HepG2 (cell line): ENCODE measurements around the gene SNX9. TPM values are rescaled to one million over a fixed set of nuclear protein-coding genes. Genes with fewer than 3 reads are reported as not detected.

Experiments used
- ASH2L ChIP-seq: fragments of 300-600, 200-600 bp; sonication (generic); IDR thresholded peaks from 2 replicates; pipeline ENCODE4 v1.7.0; 2017; ENCODE audit warnings: low read depth, mild to moderate bottlenecking, moderate library complexity, mixed read lengths, low read length; ENCODE audit not compliant: insufficient read length
- ATRX ChIP-seq: sonication (generic); formaldehyde crosslinking; IDR thresholded peaks from 2 replicates; pipeline ENCODE4 v1.4.0; 2020; ENCODE audit warnings: missing genetic modification reagents, borderline replicate concordance
- BCL3 ChIP-seq: sonication (generic); formaldehyde crosslinking; IDR thresholded peaks from 2 replicates; pipeline ENCODE4 v1.5.1; 2020; ENCODE audit warnings: mild to moderate bottlenecking, missing genetic modification reagents, moderate library complexity
- DDIT3 ChIP-seq: sonication (generic); formaldehyde crosslinking; IDR thresholded peaks from 2 replicates; pipeline ENCODE4 v1.4.0; 2020; ENCODE audit warnings: mild to moderate bottlenecking, missing genetic modification reagents
- HHEX ChIP-seq: IDR thresholded peaks from 2 replicates; pipeline ENCODE4 v1.6.1; 2016; ENCODE audit warnings: control low read depth
- HNF4A ChIP-seq: sonication (generic); formaldehyde crosslinking; IDR thresholded peaks from 2 replicates; pipeline ENCODE4 v1.4.0; 2020; ENCODE audit warnings: missing genetic modification reagents
- KDM1A ChIP-seq: IDR thresholded peaks from 2 replicates; pipeline ENCODE4 v1.6.1; 2016; ENCODE audit warnings: missing compliant biosample characterization
- MAX ChIP-seq: IDR thresholded peaks from 2 replicates; pipeline ENCODE4 v1.6.1; 2012; ENCODE audit warnings: inconsistent platforms
- NCOR1 ChIP-seq: fragments of 200-600 bp; sonication (generic); IDR thresholded peaks from 2 replicates; pipeline ENCODE4 v1.7.0; 2017; ENCODE audit warnings: antibody characterized with exemption, low read length, borderline replicate concordance
- RORA ChIP-seq: sonication (generic); formaldehyde crosslinking; IDR thresholded peaks from 2 replicates; pipeline ENCODE4 v1.5.0; 2020; ENCODE audit warnings: mild to moderate bottlenecking, missing genetic modification reagents, moderate library complexity
- SAFB2 ChIP-seq: sonication (generic); formaldehyde crosslinking; IDR thresholded peaks from 2 replicates; pipeline ENCODE4 v1.5.1; 2020; ENCODE audit warnings: missing genetic modification reagents, low read depth, mild to moderate bottlenecking, borderline replicate concordance
- ZBTB1 ChIP-seq: sonication (generic); formaldehyde crosslinking; IDR thresholded peaks from 2 replicates; pipeline ENCODE4 v1.4.0; 2020; ENCODE audit warnings: missing genetic modification reagents, borderline replicate concordance
- ZBTB2 ChIP-seq: sonication (generic); formaldehyde crosslinking; IDR thresholded peaks from 2 replicates; pipeline ENCODE4 v1.8.0; 2022; ENCODE audit warnings: low read depth, missing genetic modification reagents
- ZNF138 ChIP-seq: sonication (generic); formaldehyde crosslinking; IDR thresholded peaks from 2 replicates; pipeline ENCODE4 v1.5.0; 2020; ENCODE audit warnings: mild to moderate bottlenecking, low read depth, missing genetic modification reagents
- ZNF337 ChIP-seq: sonication (generic); formaldehyde crosslinking; IDR thresholded peaks from 2 replicates; pipeline ENCODE4 v1.5.1; 2020; ENCODE audit warnings: missing genetic modification reagents, low read depth, mild to moderate bottlenecking, borderline replicate concordance
- ZNF484 ChIP-seq: sonication (generic); formaldehyde crosslinking; IDR thresholded peaks from 2 replicates; pipeline ENCODE4 v1.5.1; 2020; ENCODE audit warnings: mild to moderate bottlenecking, low read depth, missing genetic modification reagents, borderline replicate concordance
- ZNF563 ChIP-seq: sonication (generic); formaldehyde crosslinking; IDR thresholded peaks from 2 replicates; pipeline ENCODE4 v1.8.0; 2022; ENCODE audit warnings: mild to moderate bottlenecking, moderate library complexity, missing genetic modification reagents
- ZNF615 ChIP-seq: sonication (generic); formaldehyde crosslinking; IDR thresholded peaks from 2 replicates; pipeline ENCODE4 v1.5.0; 2020; ENCODE audit warnings: mild to moderate bottlenecking, missing genetic modification reagents, borderline replicate concordance
- ZNF710 ChIP-seq: sonication (generic); formaldehyde crosslinking; IDR thresholded peaks from 2 replicates; pipeline ENCODE4 v1.5.0; 2020; ENCODE audit warnings: mild to moderate bottlenecking, missing genetic modification reagents, borderline replicate concordance
- ZNF770 ChIP-seq: sonication (generic); formaldehyde crosslinking; IDR thresholded peaks from 2 replicates; pipeline ENCODE4 v1.5.0; 2020; ENCODE audit warnings: mild to moderate bottlenecking, missing genetic modification reagents
- ZNF776 ChIP-seq: sonication (generic); formaldehyde crosslinking; IDR thresholded peaks from 2 replicates; pipeline ENCODE4 v1.4.0; 2020; ENCODE audit warnings: mild to moderate bottlenecking, missing genetic modification reagents
- polyA plus RNA-seq, 8 experiments: library from polyadenylated mRNA; depleted of rRNA in 3 of 8; stranded (reverse) in 7 of 8; unstranded in 1 of 8; fragments of >200 nt; fragmentation: Illumina TruSeq in 4 of 8; extraction: Trizol in 4 of 8; gene quantifications; 2 replicates each; pipeline versions ENCODE4 v1.2.1 to v1.2.3, GENCODE V29; 2011 to 2016; ENCODE audit warnings: low read depth in 4 of 8, missing spikeins in 1 of 8, mixed read lengths in 1 of 8; ENCODE audit not compliant: insufficient read depth in 1 of 8
- total RNA-seq, 5 experiments: library from RNA; depleted of rRNA; stranded (reverse); fragments of >200 nt; fragmentation: Illumina TruSeq; extraction: Trizol; gene quantifications; 2 replicates each; pipeline ENCODE4 v1.2.3, GENCODE V29; 2016; ENCODE audit warnings: low read depth in 1 of 5

SNX9 gene
- total and polyA plus RNA-seq, 2 of the 13 experiments (the other 11 are each of a cell fraction or from before 2014, with no cell fraction given) = 21.9 to 36.0 TPM

- TF ChIP-seq MAX (no peak; the same call in none of the 2 replicates), ZNF138 (CRISPR knock-in tag) (no peak), ASH2L (no peak), ZBTB2 (CRISPR knock-in tag) (no peak), ZNF710 (no peak), HNF4A (no peak), NCOR1 (no peak), ZBTB1 (CRISPR knock-in tag) (no peak), ZNF563 (peak; percentile 80; the same call in 1 of the 2 replicates), ZNF615 (CRISPR knock-in tag) (no peak), ZNF337 (CRISPR knock-in tag) (no peak), HHEX (CRISPR knock-in tag) (no peak), ATRX (CRISPR knock-in tag) (no peak), ZNF776 (CRISPR knock-in tag) (no peak), KDM1A (CRISPR knock-in tag) (no peak), ZNF770 (CRISPR knock-in tag) (no peak), RORA (no peak), SAFB2 (no peak), ZNF484 (no peak; the same call in 1 of the 2 replicates), BCL3 (CRISPR knock-in tag) (peak; percentile 66; the same call in 1 of the 2 replicates), DDIT3 (CRISPR knock-in tag) (no peak)
These were observed 623 bp upstream of the SNX9 start (continued) for GRCh38 chr6:157822245-157823000.
